HepG2 (cell line): ENCODE measurements around the gene UQCRC2. TPM values are rescaled to one million over a fixed set of nuclear protein-coding genes. Genes with fewer than 3 reads are reported as not detected.

ENCODE experiments used
- ATAC-seq: fragments of 200-7000 bp; cut with Tn5 transposase; 3 replicates; pipeline ENCODE4 v1.9.1; 2020; ENCODE audit warnings: mild to moderate bottlenecking, moderate library complexity
- BruUV-seq: library from RNA; stranded (reverse); fragments of 400-500 nt; replicated peaks from 2 replicates; lab custom pipeline; 2021; lab: Mats Ljungman, UMichigan
- CTCF ChIA-PET: fragments of 300-600 bp; formaldehyde crosslinking; extraction: SDS; loops from one replicate; lab custom pipeline; 2021; ENCODE audit warnings: low total read pairs, inconsistent platforms, low intra/inter-chr PET ratio; lab: Yijun Ruan, JAX
- POLR2A ChIA-PET: fragments of 350-600 bp; sonication (Branson Sonifier 250); formaldehyde crosslinking; loops from one replicate; lab custom pipeline; 2020; ENCODE audit warnings: antibody characterized with exemption, inconsistent platforms; lab: Yijun Ruan, JAX
- DNase-seq: peaks from one replicate; pipeline ENCODE4 v3.0.0-alpha.2; 2015; ENCODE audit warnings: low spot score
- FAIRE-seq: peaks from 3 replicates; lab custom pipeline; 2011; peaks lifted over from hg19 to GRCh38; lab: Jason Lieb, UNC
- H2AFZ ChIP-seq: one replicate; pipeline ENCODE4 v1.6.1; 2011; ENCODE audit warnings: low read length, inconsistent platforms
- H3K27ac ChIP-seq: fragments of 300-600 bp; 3 replicates; pipeline ENCODE4 v1.8.0; 2011; ENCODE audit warnings: mixed run types, mild to moderate bottlenecking, mixed read lengths, low read length, inconsistent platforms; ENCODE audit not compliant: insufficient read depth; ENCODE audit errors: extremely low read length
- H3K27me3 ChIP-seq, 2 experiments: fragments of 200-600 bp in 1 of 2; 2 replicates in 1 of 2; 3 replicates in 1 of 2; pipeline versions ENCODE4 v1.6.0 to v1.8.0; 2011; ENCODE audit warnings: low read length in 2 of 2, mild to moderate bottlenecking in 2 of 2, moderate library complexity in 2 of 2, inconsistent platforms in 1 of 2; ENCODE audit not compliant: insufficient read depth in 2 of 2, control insufficient read depth in 1 of 2
- H3K36me3 ChIP-seq, 2 experiments: fragments of 200-600 bp in 1 of 2; replicated peaks in 1 of 2; 2 replicates in 1 of 2; 3 replicates in 1 of 2; pipeline versions ENCODE4 v1.5.1 to v1.8.0; 2011; ENCODE audit warnings: low read length in 2 of 2, inconsistent platforms in 1 of 2; ENCODE audit not compliant: insufficient read depth in 2 of 2, control insufficient read depth in 1 of 2
- H3K4me1 ChIP-seq: 2 replicates; pipeline ENCODE4 v1.5.1; 2012; ENCODE audit warnings: low read length, inconsistent platforms; ENCODE audit not compliant: insufficient read depth
- H3K4me2 ChIP-seq: 2 replicates; pipeline ENCODE4 v1.6.0; 2011; ENCODE audit warnings: low read depth, low read length, inconsistent platforms
- H3K4me3 ChIP-seq, 3 experiments: fragments of 200-600 bp in 1 of 3; sonication (generic), shearing (Covaris generic) in 1 of 3; replicated peaks in 1 of 3; 2 replicates each; pipeline ENCODE4 v1.5.1; 2011 to 2016; ENCODE audit warnings: low read length in 3 of 3, inconsistent platforms in 2 of 3, low read depth in 2 of 3, mild to moderate bottlenecking in 2 of 3, control low read depth in 1 of 3, mixed read lengths in 1 of 3; ENCODE audit not compliant: insufficient read depth in 1 of 3
- H3K79me2 ChIP-seq: one replicate; pipeline ENCODE4 v1.6.1; 2011; ENCODE audit warnings: low read length, inconsistent platforms; ENCODE audit not compliant: insufficient read depth
- H3K9ac ChIP-seq: 2 replicates; pipeline ENCODE4 v1.6.0; 2011; ENCODE audit warnings: mild to moderate bottlenecking, low read depth, low read length, inconsistent platforms; ENCODE audit not compliant: insufficient read depth
- H3K9me3 ChIP-seq: 2 replicates; pipeline ENCODE4 v1.5.1; 2012; ENCODE audit warnings: mild to moderate bottlenecking, low read length
- H4K20me1 ChIP-seq: 2 replicates; pipeline ENCODE4 v1.6.0; 2011; ENCODE audit warnings: inconsistent platforms, mild to moderate bottlenecking, low read length, moderate library complexity; ENCODE audit not compliant: insufficient read depth
- ARID5B ChIP-seq: IDR thresholded peaks from 2 replicates; pipeline ENCODE4 v1.4.0; 2020; ENCODE audit warnings: mild to moderate bottlenecking, missing genetic modification reagents
- CHD2 ChIP-seq: IDR thresholded peaks from 2 replicates; pipeline ENCODE4 v1.6.1; 2011; ENCODE audit warnings: low read depth, low read length, improper control_type of control experiment
- FOXK2 ChIP-seq: fragments of 450-650 bp; IDR thresholded peaks from 2 replicates; pipeline ENCODE4 v1.6.1; 2016
- GFI1 ChIP-seq: sonication (generic); formaldehyde crosslinking; IDR thresholded peaks from 2 replicates; pipeline ENCODE4 v1.5.0; 2020; ENCODE audit warnings: missing genetic modification reagents, mild to moderate bottlenecking, borderline replicate concordance
- MXD3 ChIP-seq: IDR thresholded peaks from 2 replicates; pipeline ENCODE4 v1.6.1; 2016; ENCODE audit warnings: mild to moderate bottlenecking, missing biosample characterization, missing genetic modification reagents
- PLSCR1 ChIP-seq: sonication (generic); formaldehyde crosslinking; IDR thresholded peaks from 2 replicates; pipeline ENCODE4 v1.5.0; 2020; ENCODE audit warnings: missing genetic modification reagents, mild to moderate bottlenecking, borderline replicate concordance
- RERE ChIP-seq: IDR thresholded peaks from 2 replicates; pipeline ENCODE4 v1.6.1; 2016; ENCODE audit warnings: low read depth, missing genetic modification reagents, missing compliant biosample characterization
- ZFP82 ChIP-seq: sonication (generic); formaldehyde crosslinking; IDR thresholded peaks from 2 replicates; pipeline ENCODE4 v1.5.1; 2020; ENCODE audit warnings: mild to moderate bottlenecking, missing genetic modification reagents, borderline replicate concordance
- ZNF841 ChIP-seq: sonication (generic); formaldehyde crosslinking; IDR thresholded peaks from 2 replicates; pipeline ENCODE4 v1.8.1; 2023; ENCODE audit warnings: missing genetic modification reagents, borderline replicate concordance
- WGBS: methylation state at CpG from one replicate; pipeline ENCODE4 v1.1.6; 2017; ENCODE audit warnings: low lambda C conversion rate; 5-methylcytosine and 5-hydroxymethylcytosine counted together
- in situ Hi-C: cut with HindIII; loops from 2 replicates; pipeline ENCODE4 v1.10.0; 2017; ENCODE audit warnings: low pct_unique_long_range_greater_than_20kb; ENCODE audit not compliant: extremely low pct_ligation_motif_present
- intact Hi-C: fragments of 100-400 bp; cut with micrococcal nuclease; formaldehyde crosslinking; loops from one replicate; pipeline ENCODE4 v1.10.0; 2022; ENCODE audit not compliant: unreplicated experiment
- polyA plus RNA-seq, 8 experiments: library from polyadenylated mRNA; depleted of rRNA in 3 of 8; stranded (reverse) in 7 of 8; unstranded in 1 of 8; fragments of >200 nt; fragmentation: Illumina TruSeq in 4 of 8; extraction: Trizol in 4 of 8; gene quantifications; 2 replicates each; pipeline versions ENCODE4 v1.2.1 to v1.2.3, GENCODE V29; 2011 to 2016; ENCODE audit warnings: low read depth in 4 of 8, missing spikeins in 1 of 8, mixed read lengths in 1 of 8; ENCODE audit not compliant: insufficient read depth in 1 of 8
- total RNA-seq, 5 experiments: library from RNA; depleted of rRNA; stranded (reverse); fragments of >200 nt; fragmentation: Illumina TruSeq; extraction: Trizol; gene quantifications; 2 replicates each; pipeline ENCODE4 v1.2.3, GENCODE V29; 2016; ENCODE audit warnings: low read depth in 1 of 5
- TF ChIP-seq, protein P1 (sequence below): IDR thresholded peaks from 2 replicates; pipeline ENCODE4 v1.6.1; 2016; ENCODE audit warnings: missing biosample characterization, missing genetic modification reagents, low read depth
- TF ChIP-seq, protein P2 (sequence below): sonication (generic); formaldehyde crosslinking; IDR thresholded peaks from 2 replicates; pipeline ENCODE4 v1.5.1; 2020; ENCODE audit warnings: mild to moderate bottlenecking, missing genetic modification reagents, moderate library complexity

The UQCRC2 gene
- total and polyA plus RNA-seq, 2 of the 13 experiments (the other 11 are each of a cell fraction or from before 2014, with no cell fraction given) = 442 to 536 TPM

DNA sequence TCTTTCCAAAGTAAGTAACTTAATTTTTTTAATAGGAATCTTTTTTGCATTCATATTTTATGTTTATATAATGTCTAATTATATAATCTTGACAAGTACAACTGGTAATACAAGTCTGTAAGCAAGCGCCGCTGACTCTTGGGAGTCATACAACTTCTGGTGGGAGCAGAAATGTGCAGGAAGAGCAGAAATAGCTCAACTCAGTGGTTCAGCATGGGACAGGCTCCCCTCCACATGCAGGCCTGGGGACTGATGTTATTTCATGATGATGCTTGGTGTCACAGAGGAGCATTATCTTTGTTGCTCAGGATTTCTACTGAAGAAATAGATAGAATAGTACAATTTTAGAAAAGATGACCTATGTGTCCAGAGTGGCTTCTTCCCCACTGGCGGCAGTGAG is 10.7 kb downstream of the UQCRC2 start:
- Histone ChIP-seq H4K20me1 (no peaks in the 10 kb centered on the region), H3K36me3 (peaks cover 58 to 93% of the 10 kb centered on the region in 2 experiments), H3K27ac (no peak overlapping the region), H3K4me2 (no peak overlapping the region), H3K27me3 (no peaks in the 10 kb centered on the region), H3K4me3 (no peak overlapping the region), H2AFZ (no peak overlapping the region), H3K4me1 (no peaks in the 10 kb centered on the region), H3K9ac (no peak overlapping the region), H3K79me2 (no peaks in the 10 kb centered on the region), H3K9me3 (no peaks in the 10 kb centered on the region)
- 97% methylated on average over 3 of the region's 3 CpGs for WGBS
- DNase-seq = no peak
- intact Hi-C loops = no loop called here
- in situ Hi-C loops = no loop called here
- CTCF ChIA-PET = no interaction called here
- FAIRE-seq = no peak
- BruUV-seq = no TSS peak
- POLR2A ChIA-PET = no interaction called here
- ATAC-seq = no peak
- TF ChIP-seq RERE = no peak
- TF ChIP-seq ZNF841 (CRISPR knock-in tag) = no peak
- TF ChIP-seq, protein P1, sequence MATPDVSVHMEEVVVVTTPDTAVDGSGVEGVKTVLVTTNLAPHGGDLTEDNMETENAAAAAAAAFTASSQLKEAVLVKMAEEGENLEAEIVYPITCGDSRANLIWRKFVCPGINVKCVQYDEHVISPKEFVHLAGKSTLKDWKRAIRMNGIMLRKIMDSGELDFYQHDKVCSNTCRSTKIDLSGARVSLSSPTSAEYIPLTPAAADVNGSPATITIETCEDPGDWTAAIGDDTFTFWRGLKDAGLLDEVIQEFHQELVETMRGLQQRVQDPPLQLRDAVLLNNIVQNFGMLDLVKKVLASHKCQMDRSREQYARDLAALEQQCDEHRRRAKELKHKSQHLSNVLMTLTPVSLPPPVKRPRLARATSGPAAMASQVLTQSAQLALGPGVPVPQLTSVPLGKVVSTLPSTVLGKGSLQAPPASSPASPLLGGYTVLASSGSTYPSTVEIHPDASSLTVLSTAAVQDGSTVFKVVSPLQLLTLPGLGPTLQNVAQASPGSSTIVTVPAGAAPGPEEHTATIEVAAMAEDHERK (CRISPR knock-in tag) = no peak
- TF ChIP-seq GFI1 = no peak
- TF ChIP-seq FOXK2 = no peak
- TF ChIP-seq ZFP82 (CRISPR knock-in tag) = no peak
- no peak for TF ChIP-seq ARID5B (CRISPR knock-in tag)
- TF ChIP-seq, protein P2, sequence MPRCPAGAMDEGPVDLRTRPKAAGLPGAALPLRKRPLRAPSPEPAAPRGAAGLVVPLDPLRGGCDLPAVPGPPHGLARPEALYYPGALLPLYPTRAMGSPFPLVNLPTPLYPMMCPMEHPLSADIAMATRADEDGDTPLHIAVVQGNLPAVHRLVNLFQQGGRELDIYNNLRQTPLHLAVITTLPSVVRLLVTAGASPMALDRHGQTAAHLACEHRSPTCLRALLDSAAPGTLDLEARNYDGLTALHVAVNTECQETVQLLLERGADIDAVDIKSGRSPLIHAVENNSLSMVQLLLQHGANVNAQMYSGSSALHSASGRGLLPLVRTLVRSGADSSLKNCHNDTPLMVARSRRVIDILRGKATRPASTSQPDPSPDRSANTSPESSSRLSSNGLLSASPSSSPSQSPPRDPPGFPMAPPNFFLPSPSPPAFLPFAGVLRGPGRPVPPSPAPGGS (CRISPR knock-in tag) = no peak
- no peak for TF ChIP-seq CHD2
- TF ChIP-seq MXD3 (CRISPR knock-in tag) = no peak
- no peak for TF ChIP-seq PLSCR1 (CRISPR knock-in tag)
